ENCODE measurements around the gene EML4. TPM values are rescaled to one million over a fixed set of nuclear protein-coding genes. Genes with fewer than 3 reads are reported as not detected.

EML4 gene
- polyA plus RNA-seq, 1 of the 3 experiments (the other 2 are of a cell fraction) = 35.0 TPM

DNA sequence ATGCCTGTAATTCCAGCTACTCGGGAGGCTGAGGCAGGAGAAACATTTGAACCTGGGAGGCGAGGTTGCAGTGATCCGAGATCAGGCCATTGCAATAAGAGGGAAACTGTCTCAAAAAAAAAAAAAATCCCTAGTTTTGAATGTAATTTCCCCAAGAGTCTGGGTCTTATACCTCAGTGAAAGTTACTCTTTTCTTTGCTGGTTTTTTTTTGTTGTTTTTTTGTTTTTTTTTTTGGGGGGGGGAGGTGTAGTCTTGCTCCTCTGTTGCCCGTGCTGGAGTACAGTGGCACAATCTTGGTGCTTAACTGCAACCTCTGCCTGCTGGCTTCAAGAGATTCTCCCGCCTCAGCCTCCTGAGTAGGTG is 22.8 kb downstream of the EML4 start:
- Histone ChIP-seq H3F3A (replicated peaks; ENCODE audit: insufficient read depth) (peaks cover 8% of the 10 kb centered on the region), H3K36me3 (replicated peaks in 1 of 2; ENCODE audit: control insufficient read depth in 1 of 2, insufficient read depth in 2 of 2, low read length in 1 of 2) (no peaks in the 10 kb centered on the region), H4K20me1 (ENCODE audit: insufficient read depth) (peaks cover 10% of the 10 kb centered on the region), H3K9me3 (no peaks in the 10 kb centered on the region), H2AFZ (ENCODE audit: low read depth) (no peak overlapping the region), H3K9ac (no peak overlapping the region), H3K4me3 (ENCODE audit: low read depth in 2 of 2, low read length in 1 of 2) (no peak overlapping the region), H3K9me2 (no peaks in the 10 kb centered on the region), H3K4me2 (no peak overlapping the region), H3K4me1 (ENCODE audit: control insufficient read depth in 1 of 2, insufficient read depth in 2 of 2, low read depth in 1 of 2, low read length in 1 of 2) (peaks cover 25 to 27% of the 10 kb centered on the region in 2 experiments; a peak in 3 of 4 replicates), H3K27me3 (ENCODE audit: insufficient read depth) (no peaks in the 10 kb centered on the region), H3K79me2 (ENCODE audit: insufficient read depth) (peaks cover 96% of the 10 kb centered on the region), H3K27ac (ENCODE audit: low read depth in 2 of 2, low read length in 1 of 2) (no peak overlapping the region)
- 94% methylated on average over 5 of the region's 5 CpGs for WGBS (ENCODE audit: low lambda C conversion rate)
- no peak for DNase-seq
- ChIA-PET POLR2A (no interaction called here), CTCF (no interaction called here)
- TF ChIP-seq SIN3A (IDR thresholded peaks at IDR 0.05; ENCODE audit: borderline replicate concordance, low read depth, low read length) = no peak
- TF ChIP-seq EP300 (IDR thresholded peaks at IDR 0.05; ENCODE audit: borderline replicate concordance in 1 of 2, low read depth in 1 of 2, low read length in 1 of 2) = no peak
- TF ChIP-seq TCF12 (IDR thresholded peaks at IDR 0.05) = no peak
- TF ChIP-seq CHD2 (IDR thresholded peaks at IDR 0.05; ENCODE audit: low read length, partially characterized antibody) = no peak
- TF ChIP-seq NRF1 (IDR thresholded peaks at IDR 0.05; ENCODE audit: low read depth, low read length) = no peak
- TF ChIP-seq MEF2A (IDR thresholded peaks at IDR 0.05; ENCODE audit: borderline replicate concordance, low read depth) = no peak
- no peak for TF ChIP-seq RAD21 (IDR thresholded peaks at IDR 0.05; ENCODE audit: low read length)
- TF ChIP-seq, protein P1, sequence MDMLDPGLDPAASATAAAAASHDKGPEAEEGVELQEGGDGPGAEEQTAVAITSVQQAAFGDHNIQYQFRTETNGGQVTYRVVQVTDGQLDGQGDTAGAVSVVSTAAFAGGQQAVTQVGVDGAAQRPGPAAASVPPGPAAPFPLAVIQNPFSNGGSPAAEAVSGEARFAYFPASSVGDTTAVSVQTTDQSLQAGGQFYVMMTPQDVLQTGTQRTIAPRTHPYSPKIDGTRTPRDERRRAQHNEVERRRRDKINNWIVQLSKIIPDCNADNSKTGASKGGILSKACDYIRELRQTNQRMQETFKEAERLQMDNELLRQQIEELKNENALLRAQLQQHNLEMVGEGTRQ (IDR thresholded peaks at IDR 0.05; ENCODE audit: borderline replicate concordance, low read depth, low read length) = no peak
- no peak for TF ChIP-seq RXRA (IDR thresholded peaks at IDR 0.05; ENCODE audit: borderline replicate concordance, low read depth)
- no peak for TF ChIP-seq TAF1 (IDR thresholded peaks at IDR 0.05; ENCODE audit: borderline replicate concordance, low read depth, low read length)
- TF ChIP-seq, protein P2, sequence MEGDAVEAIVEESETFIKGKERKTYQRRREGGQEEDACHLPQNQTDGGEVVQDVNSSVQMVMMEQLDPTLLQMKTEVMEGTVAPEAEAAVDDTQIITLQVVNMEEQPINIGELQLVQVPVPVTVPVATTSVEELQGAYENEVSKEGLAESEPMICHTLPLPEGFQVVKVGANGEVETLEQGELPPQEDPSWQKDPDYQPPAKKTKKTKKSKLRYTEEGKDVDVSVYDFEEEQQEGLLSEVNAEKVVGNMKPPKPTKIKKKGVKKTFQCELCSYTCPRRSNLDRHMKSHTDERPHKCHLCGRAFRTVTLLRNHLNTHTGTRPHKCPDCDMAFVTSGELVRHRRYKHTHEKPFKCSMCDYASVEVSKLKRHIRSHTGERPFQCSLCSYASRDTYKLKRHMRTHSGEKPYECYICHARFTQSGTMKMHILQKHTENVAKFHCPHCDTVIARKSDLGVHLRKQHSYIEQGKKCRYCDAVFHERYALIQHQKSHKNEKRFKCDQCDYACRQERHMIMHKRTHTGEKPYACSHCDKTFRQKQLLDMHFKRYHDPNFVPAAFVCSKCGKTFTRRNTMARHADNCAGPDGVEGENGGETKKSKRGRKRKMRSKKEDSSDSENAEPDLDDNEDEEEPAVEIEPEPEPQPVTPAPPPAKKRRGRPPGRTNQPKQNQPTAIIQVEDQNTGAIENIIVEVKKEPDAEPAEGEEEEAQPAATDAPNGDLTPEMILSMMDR (IDR thresholded peaks at IDR 0.05) = no peak
- TF ChIP-seq, protein P3, sequence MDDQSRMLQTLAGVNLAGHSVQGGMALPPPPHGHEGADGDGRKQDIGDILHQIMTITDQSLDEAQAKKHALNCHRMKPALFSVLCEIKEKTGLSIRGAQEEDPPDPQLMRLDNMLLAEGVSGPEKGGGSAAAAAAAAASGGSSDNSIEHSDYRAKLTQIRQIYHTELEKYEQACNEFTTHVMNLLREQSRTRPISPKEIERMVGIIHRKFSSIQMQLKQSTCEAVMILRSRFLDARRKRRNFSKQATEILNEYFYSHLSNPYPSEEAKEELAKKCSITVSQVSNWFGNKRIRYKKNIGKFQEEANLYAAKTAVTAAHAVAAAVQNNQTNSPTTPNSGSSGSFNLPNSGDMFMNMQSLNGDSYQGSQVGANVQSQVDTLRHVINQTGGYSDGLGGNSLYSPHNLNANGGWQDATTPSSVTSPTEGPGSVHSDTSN (IDR thresholded peaks at IDR 0.05) = no peak
- TF ChIP-seq, protein P4, sequence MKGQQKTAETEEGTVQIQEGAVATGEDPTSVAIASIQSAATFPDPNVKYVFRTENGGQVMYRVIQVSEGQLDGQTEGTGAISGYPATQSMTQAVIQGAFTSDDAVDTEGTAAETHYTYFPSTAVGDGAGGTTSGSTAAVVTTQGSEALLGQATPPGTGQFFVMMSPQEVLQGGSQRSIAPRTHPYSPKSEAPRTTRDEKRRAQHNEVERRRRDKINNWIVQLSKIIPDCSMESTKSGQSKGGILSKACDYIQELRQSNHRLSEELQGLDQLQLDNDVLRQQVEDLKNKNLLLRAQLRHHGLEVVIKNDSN (IDR thresholded peaks at IDR 0.05; ENCODE audit: borderline replicate concordance, low read depth) = no peak
- TF ChIP-seq, protein P5, sequence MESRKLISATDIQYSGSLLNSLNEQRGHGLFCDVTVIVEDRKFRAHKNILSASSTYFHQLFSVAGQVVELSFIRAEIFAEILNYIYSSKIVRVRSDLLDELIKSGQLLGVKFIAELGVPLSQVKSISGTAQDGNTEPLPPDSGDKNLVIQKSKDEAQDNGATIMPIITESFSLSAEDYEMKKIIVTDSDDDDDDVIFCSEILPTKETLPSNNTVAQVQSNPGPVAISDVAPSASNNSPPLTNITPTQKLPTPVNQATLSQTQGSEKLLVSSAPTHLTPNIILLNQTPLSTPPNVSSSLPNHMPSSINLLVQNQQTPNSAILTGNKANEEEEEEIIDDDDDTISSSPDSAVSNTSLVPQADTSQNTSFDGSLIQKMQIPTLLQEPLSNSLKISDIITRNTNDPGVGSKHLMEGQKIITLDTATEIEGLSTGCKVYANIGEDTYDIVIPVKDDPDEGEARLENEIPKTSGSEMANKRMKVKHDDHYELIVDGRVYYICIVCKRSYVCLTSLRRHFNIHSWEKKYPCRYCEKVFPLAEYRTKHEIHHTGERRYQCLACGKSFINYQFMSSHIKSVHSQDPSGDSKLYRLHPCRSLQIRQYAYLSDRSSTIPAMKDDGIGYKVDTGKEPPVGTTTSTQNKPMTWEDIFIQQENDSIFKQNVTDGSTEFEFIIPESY (IDR thresholded peaks at IDR 0.05; ENCODE audit: borderline replicate concordance, low read depth) = no peak
- TF ChIP-seq, protein P6, sequence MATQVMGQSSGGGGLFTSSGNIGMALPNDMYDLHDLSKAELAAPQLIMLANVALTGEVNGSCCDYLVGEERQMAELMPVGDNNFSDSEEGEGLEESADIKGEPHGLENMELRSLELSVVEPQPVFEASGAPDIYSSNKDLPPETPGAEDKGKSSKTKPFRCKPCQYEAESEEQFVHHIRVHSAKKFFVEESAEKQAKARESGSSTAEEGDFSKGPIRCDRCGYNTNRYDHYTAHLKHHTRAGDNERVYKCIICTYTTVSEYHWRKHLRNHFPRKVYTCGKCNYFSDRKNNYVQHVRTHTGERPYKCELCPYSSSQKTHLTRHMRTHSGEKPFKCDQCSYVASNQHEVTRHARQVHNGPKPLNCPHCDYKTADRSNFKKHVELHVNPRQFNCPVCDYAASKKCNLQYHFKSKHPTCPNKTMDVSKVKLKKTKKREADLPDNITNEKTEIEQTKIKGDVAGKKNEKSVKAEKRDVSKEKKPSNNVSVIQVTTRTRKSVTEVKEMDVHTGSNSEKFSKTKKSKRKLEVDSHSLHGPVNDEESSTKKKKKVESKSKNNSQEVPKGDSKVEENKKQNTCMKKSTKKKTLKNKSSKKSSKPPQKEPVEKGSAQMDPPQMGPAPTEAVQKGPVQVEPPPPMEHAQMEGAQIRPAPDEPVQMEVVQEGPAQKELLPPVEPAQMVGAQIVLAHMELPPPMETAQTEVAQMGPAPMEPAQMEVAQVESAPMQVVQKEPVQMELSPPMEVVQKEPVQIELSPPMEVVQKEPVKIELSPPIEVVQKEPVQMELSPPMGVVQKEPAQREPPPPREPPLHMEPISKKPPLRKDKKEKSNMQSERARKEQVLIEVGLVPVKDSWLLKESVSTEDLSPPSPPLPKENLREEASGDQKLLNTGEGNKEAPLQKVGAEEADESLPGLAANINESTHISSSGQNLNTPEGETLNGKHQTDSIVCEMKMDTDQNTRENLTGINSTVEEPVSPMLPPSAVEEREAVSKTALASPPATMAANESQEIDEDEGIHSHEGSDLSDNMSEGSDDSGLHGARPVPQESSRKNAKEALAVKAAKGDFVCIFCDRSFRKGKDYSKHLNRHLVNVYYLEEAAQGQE (IDR thresholded peaks at IDR 0.05; ENCODE audit: low read depth, low read length) = no peak

Measured in SK-N-SH (cell line).